ENCODE results near the gene ZBTB32. TPM values are rescaled to one million over a fixed set of nuclear protein-coding genes. Genes with fewer than 3 reads are reported as not detected.

Gene ZBTB32
- total and polyA plus RNA-seq, 8 donors = 0.13 to 0.14 TPM; not detected in 6

GRCh38 chr19:35703343-35703742, 1.0 kb upstream of the ZBTB32 start:
- no peak for FAIRE-seq
- TF ChIP-seq, protein P1, sequence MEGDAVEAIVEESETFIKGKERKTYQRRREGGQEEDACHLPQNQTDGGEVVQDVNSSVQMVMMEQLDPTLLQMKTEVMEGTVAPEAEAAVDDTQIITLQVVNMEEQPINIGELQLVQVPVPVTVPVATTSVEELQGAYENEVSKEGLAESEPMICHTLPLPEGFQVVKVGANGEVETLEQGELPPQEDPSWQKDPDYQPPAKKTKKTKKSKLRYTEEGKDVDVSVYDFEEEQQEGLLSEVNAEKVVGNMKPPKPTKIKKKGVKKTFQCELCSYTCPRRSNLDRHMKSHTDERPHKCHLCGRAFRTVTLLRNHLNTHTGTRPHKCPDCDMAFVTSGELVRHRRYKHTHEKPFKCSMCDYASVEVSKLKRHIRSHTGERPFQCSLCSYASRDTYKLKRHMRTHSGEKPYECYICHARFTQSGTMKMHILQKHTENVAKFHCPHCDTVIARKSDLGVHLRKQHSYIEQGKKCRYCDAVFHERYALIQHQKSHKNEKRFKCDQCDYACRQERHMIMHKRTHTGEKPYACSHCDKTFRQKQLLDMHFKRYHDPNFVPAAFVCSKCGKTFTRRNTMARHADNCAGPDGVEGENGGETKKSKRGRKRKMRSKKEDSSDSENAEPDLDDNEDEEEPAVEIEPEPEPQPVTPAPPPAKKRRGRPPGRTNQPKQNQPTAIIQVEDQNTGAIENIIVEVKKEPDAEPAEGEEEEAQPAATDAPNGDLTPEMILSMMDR (IDR thresholded peaks at IDR 0.05) = no peak
- no peaks in the 10 kb centered on the region for H3K36me3 ChIP-seq
- peak; percentile 56 to 79 (median 69) for ATAC-seq
- H3K4me3 ChIP-seq = peak overlapping the region in 2 of 4 donors; percentile 59 to 64
- intact Hi-C loops (cut with DNase I) = no loop called here
- peaks cover 0 to 6% (median 3%) of the 10 kb centered on the region in 3 donors for H3K4me1 ChIP-seq
- WGBS, 2 donors = 25 to 27% methylated on average over 9 of the region's 9 CpGs
- peak overlapping the region; percentile 74 to 87 (median 77) for H3K27ac ChIP-seq
- H3K9me3 ChIP-seq = no peaks in the 10 kb centered on the region
- no peaks in the 10 kb centered on the region for H3K27me3 ChIP-seq
- DNase-seq = peak in 5 of 6 donors; percentile 56 to 90 (median 68)

GRCh38 chr19:35708391-35708790, 4.0 kb downstream of the ZBTB32 start:
- TF ChIP-seq, protein P1 (IDR thresholded peaks at IDR 0.05) = no peak
- no peak for DNase-seq
- Histone ChIP-seq H3K27ac (no peak overlapping the region), H3K36me3 (no peaks in the 10 kb centered on the region), H3K4me1 (no peaks in the 10 kb centered on the region), H3K27me3 (no peaks in the 10 kb centered on the region), H3K9me3 (no peaks in the 10 kb centered on the region), H3K4me3 (no peak overlapping the region)
- FAIRE-seq = no peak
- no peak for ATAC-seq
- intact Hi-C loops (cut with DNase I) = no loop called here
- 93 to 100% methylated on average over 1 of the region's 1 CpG for WGBS, 2 donors

DNA sequence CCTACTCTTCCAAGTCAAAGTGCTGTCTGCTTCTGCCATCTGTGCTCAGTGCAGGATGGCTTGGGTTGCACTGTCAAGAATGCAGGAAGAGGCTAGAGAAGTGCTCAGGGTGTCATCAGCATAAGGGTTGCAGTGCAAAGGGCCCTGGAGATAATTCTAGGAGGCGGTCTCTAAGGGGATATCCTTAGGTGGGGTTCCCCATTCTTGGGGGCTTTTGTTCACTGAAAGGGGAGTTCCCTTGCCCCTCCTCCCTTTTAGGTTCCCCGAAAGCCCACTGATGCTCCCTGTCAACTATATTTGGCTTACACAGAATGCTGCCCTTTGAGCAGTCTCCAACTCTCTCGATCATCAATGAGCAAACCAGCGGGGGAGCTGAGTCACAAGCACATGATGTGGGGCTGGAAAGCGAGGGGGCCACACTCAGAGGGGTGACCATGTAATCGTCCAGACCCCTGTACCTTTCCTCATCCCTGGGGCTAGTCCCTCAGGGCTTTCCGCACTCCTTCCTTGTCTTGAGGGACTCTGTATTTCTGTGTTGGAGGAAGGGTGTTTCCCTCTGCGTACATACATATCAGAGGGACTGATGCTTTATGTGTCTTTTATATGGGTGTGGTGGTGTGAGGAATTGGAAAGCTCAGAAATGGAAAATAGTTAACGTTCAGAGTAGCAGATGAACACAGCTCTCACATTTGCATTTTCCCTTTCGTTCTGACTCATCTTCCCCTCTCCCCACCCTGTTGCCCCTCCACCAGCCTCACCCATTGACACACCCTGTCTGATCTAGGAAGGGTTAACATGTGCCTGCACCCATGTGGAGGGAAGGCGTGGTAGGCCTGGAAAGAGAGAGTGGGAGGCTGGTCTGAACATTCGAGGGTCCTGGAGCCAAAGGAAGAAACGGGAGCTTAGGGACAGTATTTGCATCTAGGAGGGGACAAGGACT, 6.7 kb downstream of the ZBTB32 start:
- intact Hi-C loops (cut with DNase I) = no loop called here
- Histone ChIP-seq H3K27me3 (no peaks in the 10 kb centered on the region), H3K4me1 (peaks cover 6 to 8% (median 8%) of the 10 kb centered on the region in 3 donors), H3K36me3 (no peaks in the 10 kb centered on the region), H3K9me3 (no peaks in the 10 kb centered on the region), H3K4me3 (no peak overlapping the region), H3K27ac (no peak overlapping the region)
- TF ChIP-seq, protein P1 (IDR thresholded peaks at IDR 0.05) = no peak
- FAIRE-seq (no peak), DNase-seq (no peak), ATAC-seq (no peak)
- WGBS, 2 donors = 57% methylated on average over 13 of the region's 13 CpGs

GRCh38 chr19:35712567-35713505, 8.5 kb downstream of the ZBTB32 start:
- no peaks in the 10 kb centered on the region for H3K9me3 ChIP-seq
- H3K4me3 ChIP-seq = no peak overlapping the region
- H3K36me3 ChIP-seq = no peaks in the 10 kb centered on the region
- ATAC-seq (no peak), DNase-seq (no peak), FAIRE-seq (no peak)
- 81 to 86% methylated on average over 10 to 11 of the region's 11 CpGs for WGBS, 2 donors
- TF ChIP-seq, protein P1 (IDR thresholded peaks at IDR 0.05) = no peak
- H3K4me1 ChIP-seq = peaks cover 6 to 8% (median 8%) of the 10 kb centered on the region in 3 donors
- no peaks in the 10 kb centered on the region for H3K27me3 ChIP-seq
- no peak overlapping the region for H3K27ac ChIP-seq
- intact Hi-C loops (cut with DNase I) = no loop called here
